Stomach (tissue), 9 donors: ENCODE measurements around the gene CDC27. TPM values are rescaled to one million over a fixed set of nuclear protein-coding genes. Genes with fewer than 3 reads are reported as not detected.
"Not testable (repeated sequence)": the region's sequence is repeated elsewhere in the genome, so short reads cannot be mapped to it uniquely, and the experiment has no call there.

Experiments
- DNase-seq, 2 donors: peaks; one replicate each; pipeline versions ENCODE4 v3.0.0 to v3.0.0-alpha.2; 2013 to 2019
- H3K27ac ChIP-seq, 5 donors: fragments of 200-600 bp in 4 of 5; sonication (generic) in 4 of 5; one replicate each; pipeline ENCODE4 v1.5.1; 2013 to 2019; ENCODE audit warnings: mild to moderate bottlenecking in 1 of 5, moderate library complexity in 1 of 5
- H3K27me3 ChIP-seq, 3 donors: fragments of 200-600 bp; sonication (generic); one replicate each; pipeline ENCODE4 v1.5.1; 2017 to 2019; ENCODE audit warnings: mixed run types in 1 of 3
- H3K36me3 ChIP-seq, 4 donors: fragments of 200-600 bp; sonication (generic); 1 replicate in 3 of 4; 2 replicates in 1 of 4; pipeline ENCODE4 v1.5.1; 2016 to 2019
- H3K4me1 ChIP-seq, 4 donors: fragments of 200-600 bp; sonication (generic); one replicate each; pipeline ENCODE4 v1.5.1; 2016 to 2019
- H3K4me3 ChIP-seq, 4 donors: fragments of 200-600 bp; sonication (generic) in 3 of 4; one replicate each; pipeline ENCODE4 v1.5.1; 2016 to 2019; ENCODE audit warnings: mild to moderate bottlenecking in 1 of 4
- H3K9me3 ChIP-seq, 4 donors: fragments of 200-600 bp; sonication (generic); one replicate each; pipeline ENCODE4 v1.5.1; 2016 to 2019
- CTCF ChIP-seq, 7 experiments: fragments of 450-650 bp in 4 of 7; fragments of 200-600 bp in 3 of 7; sonication (generic) in 3 of 7; IDR thresholded peaks; one replicate each; pipeline ENCODE4 v1.5.1; 2016 to 2019; ENCODE audit warnings: antibody characterized with exemption in 7 of 7, control low read depth in 2 of 7, mild to moderate bottlenecking in 1 of 7
- EP300 ChIP-seq: sonication (generic); formaldehyde crosslinking; IDR thresholded peaks from one replicate; pipeline ENCODE4 v1.6.1; 2017; ENCODE audit warnings: antibody characterized with exemption
- POLR2A ChIP-seq, 4 donors: fragments of 450-650 bp; IDR thresholded peaks; one replicate each; pipeline ENCODE4 v1.6.1; 2016; ENCODE audit warnings: antibody characterized with exemption in 4 of 4, control low read depth in 2 of 4, mild to moderate bottlenecking in 1 of 4, moderate library complexity in 1 of 4
- POLR2AphosphoS5 ChIP-seq, 3 donors: sonication (generic); formaldehyde crosslinking; IDR thresholded peaks; one replicate each; pipeline ENCODE4 v1.6.1; 2016; ENCODE audit warnings: antibody characterized with exemption in 3 of 3
- WGBS, 5 donors: extraction: QIAGEN DNeasy Blood & Tissue Kit in 3 of 5; methylation state at CpG; one replicate each; pipeline versions ENCODE4 v1.1.5 to v1.1.7; 2013 to 2018; 5-methylcytosine and 5-hydroxymethylcytosine counted together
- intact Hi-C: fragments of 100-400 bp; cut with DNase I; formaldehyde crosslinking; loops from one replicate; pipeline ENCODE4 v1.15.1; 2023; ENCODE audit warnings: low total_unique reads
- polyA plus RNA-seq, 3 donors: library from polyadenylated mRNA; stranded (reverse); fragments of 200-250 nt; gene quantifications; one replicate each; pipeline ENCODE4 v1.2.3, GENCODE V29; 2013
- total RNA-seq, 5 donors: library from RNA; depleted of rRNA; stranded (reverse); fragments of >200 nt; gene quantifications; one replicate each; pipeline versions ENCODE4 v1.1.0 to v1.2.3, GENCODE V29; 2014 to 2016
- donor health status: healthy with polysubstance abuse.
- donor health status: Bipolar disorder and iron deficiency.
- donor health status: healthy.

Gene CDC27
- total and polyA plus RNA-seq, 8 donors = 3.2 to 104 (median 17.1) TPM

DNA sequence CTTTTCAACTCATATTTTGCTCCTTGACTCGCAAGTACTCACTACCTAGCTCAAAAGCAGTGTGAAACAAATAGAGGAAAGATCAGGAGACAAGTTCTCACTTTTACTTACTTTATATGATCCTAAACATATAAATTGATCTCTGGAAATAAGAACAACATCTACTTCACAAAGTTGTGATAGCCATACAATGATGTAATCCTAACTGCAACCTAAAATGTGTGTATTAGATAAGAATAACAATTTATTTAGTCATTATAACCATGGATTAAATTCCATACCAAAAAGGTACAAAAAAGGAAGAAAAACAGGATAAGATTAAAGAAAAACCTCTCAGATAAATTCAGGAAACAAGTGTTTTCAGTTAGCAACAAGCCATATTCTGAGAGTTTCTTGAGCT lies 103.4 kb downstream of the CDC27 start:
- 60 to 84% (median 80%) methylated on average over 1 of the region's 1 CpG for WGBS, 5 donors
- Histone ChIP-seq H3K27ac (no peak overlapping the region), H3K9me3 (no peaks in the 10 kb centered on the region), H3K27me3 (no peaks in the 10 kb centered on the region), H3K36me3 (peaks cover 0 to 3% (median 0%) of the 10 kb centered on the region in 4 donors), H3K4me1 (peaks cover 0 to 21% (median 8%) of the 10 kb centered on the region in 4 donors), H3K4me3 (no peak overlapping the region)
- DNase-seq = no peak
- intact Hi-C loops = no loop called here
- TF ChIP-seq POLR2A (IDR thresholded peaks at IDR 0.05) (no peak), CTCF (IDR thresholded peaks at IDR 0.05) (no peak), EP300 (no peak), POLR2AphosphoS5 (IDR thresholded peaks at IDR 0.05) (no peak)

DNA sequence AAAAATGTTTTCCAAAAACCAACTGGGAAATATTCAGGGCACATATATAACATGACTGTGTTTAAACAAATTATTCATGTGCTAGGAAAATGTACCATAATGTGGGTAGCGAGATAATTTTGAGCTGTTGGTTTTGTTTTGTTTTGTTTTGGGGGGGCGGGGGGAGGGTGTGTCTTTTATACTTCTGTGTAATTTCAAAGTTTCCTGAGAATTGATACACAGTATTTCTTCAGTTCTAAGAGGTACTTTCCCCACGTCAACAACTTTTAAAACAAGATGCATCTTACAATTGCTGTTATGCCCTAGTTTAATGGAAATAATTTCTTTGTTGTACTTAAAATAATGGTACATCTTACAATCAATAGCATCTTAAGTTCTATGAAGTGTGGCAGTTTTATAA lies 110.3 kb downstream of the CDC27 start:
- Histone ChIP-seq H3K27ac (no peak overlapping the region), H3K27me3 (no peaks in the 10 kb centered on the region), H3K36me3 (peaks cover 0 to 5% (median 2%) of the 10 kb centered on the region in 4 donors), H3K4me1 (no peaks in the 10 kb centered on the region), H3K4me3 (no peak overlapping the region), H3K9me3 (no peaks in the 10 kb centered on the region)
- DNase-seq = no peak
- intact Hi-C loops = no loop called here
- TF ChIP-seq CTCF (IDR thresholded peaks at IDR 0.05) (no peak), EP300 (no peak), POLR2AphosphoS5 (IDR thresholded peaks at IDR 0.05) (no peak), POLR2A (IDR thresholded peaks at IDR 0.05) (no peak)
- WGBS, 5 donors = 88 to 93% (median 91%) methylated on average over 3 of the region's 3 CpGs

DNA sequence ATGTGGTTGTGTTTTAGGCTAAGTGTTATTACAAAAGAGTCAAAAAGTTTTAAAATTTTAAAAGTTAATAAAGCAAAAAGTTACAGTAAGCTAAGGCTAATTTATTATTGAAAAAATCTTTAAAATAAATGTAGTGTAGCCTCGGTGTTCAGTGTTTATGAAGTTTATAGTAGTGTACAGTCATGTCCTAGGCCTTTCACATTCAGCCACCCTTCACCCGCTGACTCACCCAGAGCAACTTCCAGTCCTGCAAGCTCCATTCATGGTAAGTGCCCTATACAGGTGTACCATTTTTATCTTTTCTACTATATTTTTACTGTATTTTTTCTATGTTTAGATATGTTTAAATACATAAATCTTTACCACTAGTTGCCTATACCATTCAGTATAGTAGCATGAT lies 111.5 kb downstream of the CDC27 start:
- intact Hi-C loops = no loop called here
- 79 to 91% (median 87%) methylated on average over 2 of the region's 2 CpGs for WGBS, 5 donors
- TF ChIP-seq POLR2A (IDR thresholded peaks at IDR 0.05) = no peak
- H3K4me1 ChIP-seq = no peaks in the 10 kb centered on the region
- peaks cover 0 to 5% (median 2%) of the 10 kb centered on the region in 4 donors for H3K36me3 ChIP-seq
- DNase-seq = no peak
- no peaks in the 10 kb centered on the region for H3K9me3 ChIP-seq
- H3K27me3 ChIP-seq = no peaks in the 10 kb centered on the region
- H3K4me3 ChIP-seq = no peak overlapping the region
- no peak overlapping the region for H3K27ac ChIP-seq

GRCh38 chr17:47076171-47076570 lies 112.9 kb downstream of the CDC27 start:
- no peak for TF ChIP-seq CTCF (IDR thresholded peaks at IDR 0.05)
- TF ChIP-seq POLR2A (IDR thresholded peaks at IDR 0.05) = no peak
- 78 to 89% (median 85%) methylated on average over 1 of the region's 1 CpG for WGBS, 5 donors
- DNase-seq = no peak

GRCh38 chr17:47074361-47074760 lies 114.7 kb downstream of the CDC27 start:
- intact Hi-C loops, H3K27ac ChIP-seq, H3K36me3 ChIP-seq, H3K4me3 ChIP-seq, H3K9me3 ChIP-seq, H3K27me3 ChIP-seq, H3K4me1 ChIP-seq, DNase-seq: not testable (repeated sequence)
- 90 to 94% (median 92%) methylated on average over 1 of the region's 1 CpG for WGBS, 5 donors

More at GRCh38 chr17:47076171-47076570, 112.9 kb downstream of the CDC27 start:
- no peak overlapping the region for H3K27ac ChIP-seq
- peaks cover 0 to 5% (median 0%) of the 10 kb centered on the region in 4 donors for H3K36me3 ChIP-seq
- intact Hi-C loops = no loop called here
- H3K9me3 ChIP-seq = no peaks in the 10 kb centered on the region
- no peak overlapping the region for H3K4me3 ChIP-seq
- no peaks in the 10 kb centered on the region for H3K27me3 ChIP-seq
- H3K4me1 ChIP-seq = no peaks in the 10 kb centered on the region

- H3K4me3 ChIP-seq, H3K9me3 ChIP-seq, H3K27ac ChIP-seq, H3K4me1 ChIP-seq, DNase-seq, intact Hi-C loops, H3K36me3 ChIP-seq, H3K27me3 ChIP-seq: not testable (repeated sequence)
- 80 to 95% (median 92%) methylated on average over 4 of the region's 4 CpGs for WGBS, 5 donors
These were observed 115.5 kb downstream of the CDC27 start for GRCh38 chr17:47073629-47074028.
